ENCODE measurements around the gene LRRK2.
"Not testable (repeated sequence)": the region's sequence is repeated elsewhere in the genome, so short reads cannot be mapped to it uniquely, and the experiment has no call there.

The LRRK2 gene

GRCh38 chr12:40224439-40225291 lies at the start of gene LRRK2:
TSS of gene LRRK2 (plus strand) at chr12:40224997. CDS start at chr12:40225132, 135 bp downstream.
- peak; percentile 70 for DNase-seq (ENCODE audit: low read depth, low spot score)

- no peak for DNase-seq (ENCODE audit: low read depth, low spot score)
Observed at GRCh38 chr12:40175045-40175444, 49.8 kb upstream of the LRRK2 start.

- no peak for DNase-seq (ENCODE audit: low read depth, low spot score)
Observed at GRCh38 chr12:40175489-40175888, 49.3 kb upstream of the LRRK2 start.

GRCh38 chr12:40178701-40179100 lies 46.1 kb upstream of the LRRK2 start:
- DNase-seq (ENCODE audit: low read depth, low spot score), result no peak

- no peak for DNase-seq (ENCODE audit: low read depth, low spot score)
Observed at GRCh38 chr12:40181490-40181889, 43.3 kb upstream of the LRRK2 start.

GRCh38 chr12:40183715-40184114 lies 41.1 kb upstream of the LRRK2 start:
- DNase-seq (ENCODE audit: low read depth, low spot score), result no peak

GRCh38 chr12:40184493-40185302 lies 40.1 kb upstream of the LRRK2 start:
- DNase-seq (ENCODE audit: low read depth, low spot score), result no peak

- no peak for DNase-seq (ENCODE audit: low read depth, low spot score)
Observed at GRCh38 chr12:40185303-40185693, 39.5 kb upstream of the LRRK2 start.

GRCh38 chr12:40188558-40189320 lies 36.1 kb upstream of the LRRK2 start:
- DNase-seq (ENCODE audit: low read depth, low spot score), result no peak

GRCh38 chr12:40192704-40193255 lies 32.0 kb upstream of the LRRK2 start:
- DNase-seq (ENCODE audit: low read depth, low spot score), result no peak

- DNase-seq (ENCODE audit: low read depth, low spot score), result no peak
Observed at GRCh38 chr12:40194846-40195245, 30.0 kb upstream of the LRRK2 start.

- DNase-seq (ENCODE audit: low read depth, low spot score), result no peak
Observed at GRCh38 chr12:40197590-40197989, 27.2 kb upstream of the LRRK2 start.

GRCh38 chr12:40198601-40199000 lies 26.2 kb upstream of the LRRK2 start:
- DNase-seq (ENCODE audit: low read depth, low spot score), result no peak

- peak; percentile 2 for DNase-seq (ENCODE audit: low read depth, low spot score)
Observed at GRCh38 chr12:40202095-40203059, 22.4 kb upstream of the LRRK2 start.

- DNase-seq (ENCODE audit: low read depth, low spot score), result no peak
Observed at GRCh38 chr12:40203060-40203430, 21.8 kb upstream of the LRRK2 start.

- no peak for DNase-seq (ENCODE audit: low read depth, low spot score)
Observed at GRCh38 chr12:40204337-40204736, 20.5 kb upstream of the LRRK2 start.

GRCh38 chr12:40207551-40207950 lies 17.2 kb upstream of the LRRK2 start:
- DNase-seq (ENCODE audit: low read depth, low spot score), result no peak

- DNase-seq (ENCODE audit: low read depth, low spot score), result no peak
Observed at GRCh38 chr12:40208707-40209446, 15.9 kb upstream of the LRRK2 start.

GRCh38 chr12:40209886-40210285 lies 14.9 kb upstream of the LRRK2 start:
- DNase-seq (ENCODE audit: low read depth, low spot score), result no peak

- DNase-seq (ENCODE audit: low read depth, low spot score), result not testable (repeated sequence)
Observed at GRCh38 chr12:40211186-40211585, 13.6 kb upstream of the LRRK2 start.
